ENCODE measurements around the gene GRAMD4. TPM values are rescaled to one million over a fixed set of nuclear protein-coding genes. Genes with fewer than 3 reads are reported as not detected.

The GRAMD4 gene
- total and polyA plus RNA-seq, 12 donors: 15.0 to 241 (median 79.4) TPM

GRCh38 chr22:46612904-46613605 lies 7.1 kb upstream of the GRAMD4 start:
- Histone ChIP-seq H3K4me1 (replicated peaks in 1 of 2) (peaks cover 12 to 39% of the 10 kb centered on the region in 2 donors), H3K27ac (peak overlapping the region in 2 of 5 donors; percentile 0 to 4), H3K36me3 (replicated peaks in 1 of 2) (no peaks in the 10 kb centered on the region)

GRCh38 chr22:46613606-46614021 lies 6.6 kb upstream of the GRAMD4 start:
- H3K9me3 ChIP-seq (replicated peaks in 1 of 3): no peaks in the 10 kb centered on the region
- no peak for TF ChIP-seq POLR2A (IDR thresholded peaks at IDR 0.05)
- no peak for TF ChIP-seq CTCF (IDR thresholded peaks at IDR 0.05)
- DNase-seq: peak in 2 of 7 donors; percentile 46 to 63
- no peaks in the 10 kb centered on the region for H3K27me3 ChIP-seq
- H3K4me1 ChIP-seq (replicated peaks in 1 of 2): peaks cover 13 to 45% of the 10 kb centered on the region in 2 donors
- no peaks in the 10 kb centered on the region for H3K36me3 ChIP-seq (replicated peaks in 1 of 2)
- 66 to 80% (median 69%) methylated on average over 9 to 13 of the region's 13 CpGs for WGBS, 4 donors
- intact Hi-C loops (cut with DNase I): no loop called here
- no peak overlapping the region for H3K4me3 ChIP-seq
- no peak overlapping the region for H3K27ac ChIP-seq

More at GRCh38 chr22:46612904-46613605, 7.1 kb upstream of the GRAMD4 start:
- 33 to 63% (median 53%) methylated on average over 10 to 23 of the region's 23 CpGs for WGBS, 4 donors
- TF ChIP-seq POLR2A (IDR thresholded peaks at IDR 0.05) (no peak), CTCF (IDR thresholded peaks at IDR 0.05) (no peak)
- no peak overlapping the region for H3K4me3 ChIP-seq
- H3K9me3 ChIP-seq (replicated peaks in 1 of 3): no peaks in the 10 kb centered on the region
- DNase-seq: peak in 3 of 7 donors; percentile 40 to 51 (median 47)
- H3K27me3 ChIP-seq: no peaks in the 10 kb centered on the region
- intact Hi-C loops (cut with DNase I): no loop called here

- no peak for DNase-seq
- Histone ChIP-seq H3K36me3 (replicated peaks in 1 of 2) (no peaks in the 10 kb centered on the region), H3K27ac (no peak overlapping the region), H3K9me3 (replicated peaks in 1 of 3) (no peaks in the 10 kb centered on the region), H3K27me3 (no peaks in the 10 kb centered on the region), H3K4me3 (no peak overlapping the region), H3K4me1 (replicated peaks in 1 of 2) (peaks cover 17 to 48% of the 10 kb centered on the region in 2 donors)
- intact Hi-C loops (cut with DNase I): no loop called here
- TF ChIP-seq POLR2A (IDR thresholded peaks at IDR 0.05) (no peak), CTCF (IDR thresholded peaks at IDR 0.05) (no peak)
- WGBS, 4 donors: 80 to 86% (median 81%) methylated on average over 30 to 31 of the region's 31 CpGs
Observed at GRCh38 chr22:46614025-46614931, 5.9 kb upstream of the GRAMD4 start.
